Measurements from ENCODE around the gene KIF15.

Gene KIF15

GRCh38 chr3:44825264-44825925 lies 63.8 kb downstream of the KIF15 start:
- TF ChIP-seq CTCF (IDR thresholded peaks at IDR 0.05; ENCODE audit: insufficient read depth, low read depth, low read length, missing control alignments) = no peak
- no peak for DNase-seq (ENCODE audit: low read depth)
- H3K4me3 ChIP-seq (ENCODE audit: low read depth, low read length) = no peak overlapping the region

DNA sequence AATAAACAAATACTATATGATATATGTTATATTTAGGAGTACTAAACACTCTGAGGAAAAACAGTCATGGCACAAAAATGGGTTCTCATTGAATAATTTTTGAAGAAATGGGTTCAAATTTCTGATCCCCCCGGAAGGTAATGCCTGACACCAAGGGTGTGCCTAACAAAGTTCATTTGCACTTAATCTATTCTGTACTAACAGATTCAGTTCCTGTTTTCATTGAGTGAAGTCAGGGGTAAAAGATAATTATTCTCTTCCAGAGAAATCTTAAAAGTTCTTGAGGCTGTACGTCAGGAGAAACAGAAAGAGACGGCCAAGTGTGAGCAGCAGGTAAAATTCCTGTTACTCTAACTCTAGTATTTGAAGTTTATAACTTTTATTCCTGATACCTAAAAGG lies 65.6 kb downstream of the KIF15 start:
- no peak for DNase-seq (ENCODE audit: low read depth)
- TF ChIP-seq CTCF (IDR thresholded peaks at IDR 0.05; ENCODE audit: insufficient read depth, low read depth, low read length, missing control alignments) = no peak

GRCh38 chr3:44831232-44831631 lies 69.6 kb downstream of the KIF15 start:
- no peak overlapping the region for H3K4me3 ChIP-seq (ENCODE audit: low read depth, low read length)
- no peak for DNase-seq (ENCODE audit: low read depth)
- no peak for TF ChIP-seq CTCF (IDR thresholded peaks at IDR 0.05; ENCODE audit: insufficient read depth, low read depth, low read length, missing control alignments)

More for the DNA sequence above, 65.6 kb downstream of the KIF15 start:
- no peak overlapping the region for H3K4me3 ChIP-seq (ENCODE audit: low read depth, low read length)

DNA sequence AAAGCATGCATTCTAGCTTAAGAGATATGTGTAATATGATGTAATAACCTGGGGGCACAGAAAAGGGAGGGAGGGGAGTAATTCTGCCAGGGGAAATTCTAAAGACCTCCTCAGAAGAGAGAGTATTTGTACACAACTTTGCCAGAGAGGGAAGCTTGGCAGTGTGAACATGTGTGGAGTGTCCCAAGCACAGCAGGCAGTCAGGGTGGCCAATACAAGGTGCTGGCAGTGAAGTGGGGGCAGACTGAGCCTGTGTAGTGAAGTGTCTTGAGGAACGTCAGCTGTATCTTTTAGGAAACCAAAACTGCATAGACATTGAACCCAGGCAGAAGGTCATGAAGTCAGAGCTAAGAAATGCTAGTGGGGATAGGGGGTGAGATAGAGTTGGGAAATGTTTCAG lies 70.4 kb downstream of the KIF15 start:
- DNase-seq (ENCODE audit: low read depth) = no peak
- TF ChIP-seq CTCF (IDR thresholded peaks at IDR 0.05; ENCODE audit: insufficient read depth, low read depth, low read length, missing control alignments) = no peak

GRCh38 chr3:44832965-44833364 lies 71.4 kb downstream of the KIF15 start:
- H3K4me3 ChIP-seq (ENCODE audit: low read depth, low read length) = no peak overlapping the region
- DNase-seq (ENCODE audit: low read depth) = no peak
- no peak for TF ChIP-seq CTCF (IDR thresholded peaks at IDR 0.05; ENCODE audit: insufficient read depth, low read depth, low read length, missing control alignments)

More for the DNA sequence above, 70.4 kb downstream of the KIF15 start:
- H3K4me3 ChIP-seq (ENCODE audit: low read depth, low read length) = no peak overlapping the region

- no peak for TF ChIP-seq CTCF (IDR thresholded peaks at IDR 0.05; ENCODE audit: insufficient read depth, low read depth, low read length, missing control alignments)
- no peak overlapping the region for H3K4me3 ChIP-seq (ENCODE audit: low read depth, low read length)
- DNase-seq (ENCODE audit: low read depth) = no peak
These were observed 71.8 kb downstream of the KIF15 start for GRCh38 chr3:44833394-44833793.

GRCh38 chr3:44835684-44836083 lies 74.1 kb downstream of the KIF15 start:
- DNase-seq (ENCODE audit: low read depth) = no peak
- H3K4me3 ChIP-seq (ENCODE audit: low read depth, low read length) = no peak overlapping the region
- no peak for TF ChIP-seq CTCF (IDR thresholded peaks at IDR 0.05; ENCODE audit: insufficient read depth, low read depth, low read length, missing control alignments)
